22Rv1 (cell line): ENCODE data around the gene CISH.

Experiments used
- ZFX ChIP-seq: fragments of 450-650 bp; IDR thresholded peaks from 2 replicates; pipeline ENCODE4 v1.6.1; 2017; ENCODE audit warnings: antibody characterized with exemption, borderline replicate concordance
- TF ChIP-seq, protein P1 (sequence below): fragments of 450-650 bp; IDR thresholded peaks from 2 replicates; pipeline ENCODE4 v1.5.1; 2017; ENCODE audit warnings: mild to moderate bottlenecking

DNA sequence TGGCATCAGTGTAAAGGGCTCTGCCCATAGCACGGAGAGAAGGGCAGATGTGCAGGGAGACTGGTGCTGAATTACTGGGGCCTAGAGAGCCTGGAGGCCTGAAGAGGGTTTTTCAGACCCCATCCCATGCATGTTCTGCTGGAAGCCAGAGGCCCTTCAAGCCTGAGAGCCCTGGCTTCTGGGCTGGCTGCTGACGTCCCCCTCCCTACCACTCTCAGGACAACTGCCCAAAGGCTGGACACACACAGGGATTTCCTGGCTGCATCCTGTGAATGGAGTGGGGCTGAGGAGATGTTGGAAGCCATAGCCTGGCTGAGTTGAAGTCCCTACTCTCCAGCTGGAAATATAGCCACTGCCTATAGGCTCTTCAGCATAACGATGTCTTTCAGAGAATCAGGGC lies 46.2 kb upstream of the CISH start:
- TF ChIP-seq, protein P1, sequence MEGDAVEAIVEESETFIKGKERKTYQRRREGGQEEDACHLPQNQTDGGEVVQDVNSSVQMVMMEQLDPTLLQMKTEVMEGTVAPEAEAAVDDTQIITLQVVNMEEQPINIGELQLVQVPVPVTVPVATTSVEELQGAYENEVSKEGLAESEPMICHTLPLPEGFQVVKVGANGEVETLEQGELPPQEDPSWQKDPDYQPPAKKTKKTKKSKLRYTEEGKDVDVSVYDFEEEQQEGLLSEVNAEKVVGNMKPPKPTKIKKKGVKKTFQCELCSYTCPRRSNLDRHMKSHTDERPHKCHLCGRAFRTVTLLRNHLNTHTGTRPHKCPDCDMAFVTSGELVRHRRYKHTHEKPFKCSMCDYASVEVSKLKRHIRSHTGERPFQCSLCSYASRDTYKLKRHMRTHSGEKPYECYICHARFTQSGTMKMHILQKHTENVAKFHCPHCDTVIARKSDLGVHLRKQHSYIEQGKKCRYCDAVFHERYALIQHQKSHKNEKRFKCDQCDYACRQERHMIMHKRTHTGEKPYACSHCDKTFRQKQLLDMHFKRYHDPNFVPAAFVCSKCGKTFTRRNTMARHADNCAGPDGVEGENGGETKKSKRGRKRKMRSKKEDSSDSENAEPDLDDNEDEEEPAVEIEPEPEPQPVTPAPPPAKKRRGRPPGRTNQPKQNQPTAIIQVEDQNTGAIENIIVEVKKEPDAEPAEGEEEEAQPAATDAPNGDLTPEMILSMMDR, result no peak
- TF ChIP-seq ZFX, result no peak
